ENCODE results near the gene PIK3R3.

GRCh38 chr1:46034601-46035516 is 97.6 kb downstream of the PIK3R3 start:
- TF ChIP-seq SIN3A (IDR thresholded peaks at IDR 0.05; ENCODE audit: borderline replicate concordance, insufficient read depth, low read depth, low read length) (no peak), CTCF (IDR thresholded peaks at IDR 0.05) (no peak), POLR2AphosphoS5 (IDR thresholded peaks at IDR 0.05; ENCODE audit: low read depth, low read length) (no peak), TCF7L2 (IDR thresholded peaks at IDR 0.05; ENCODE audit: low read depth, low read length) (no peak)
- TF ChIP-seq, protein P1, sequence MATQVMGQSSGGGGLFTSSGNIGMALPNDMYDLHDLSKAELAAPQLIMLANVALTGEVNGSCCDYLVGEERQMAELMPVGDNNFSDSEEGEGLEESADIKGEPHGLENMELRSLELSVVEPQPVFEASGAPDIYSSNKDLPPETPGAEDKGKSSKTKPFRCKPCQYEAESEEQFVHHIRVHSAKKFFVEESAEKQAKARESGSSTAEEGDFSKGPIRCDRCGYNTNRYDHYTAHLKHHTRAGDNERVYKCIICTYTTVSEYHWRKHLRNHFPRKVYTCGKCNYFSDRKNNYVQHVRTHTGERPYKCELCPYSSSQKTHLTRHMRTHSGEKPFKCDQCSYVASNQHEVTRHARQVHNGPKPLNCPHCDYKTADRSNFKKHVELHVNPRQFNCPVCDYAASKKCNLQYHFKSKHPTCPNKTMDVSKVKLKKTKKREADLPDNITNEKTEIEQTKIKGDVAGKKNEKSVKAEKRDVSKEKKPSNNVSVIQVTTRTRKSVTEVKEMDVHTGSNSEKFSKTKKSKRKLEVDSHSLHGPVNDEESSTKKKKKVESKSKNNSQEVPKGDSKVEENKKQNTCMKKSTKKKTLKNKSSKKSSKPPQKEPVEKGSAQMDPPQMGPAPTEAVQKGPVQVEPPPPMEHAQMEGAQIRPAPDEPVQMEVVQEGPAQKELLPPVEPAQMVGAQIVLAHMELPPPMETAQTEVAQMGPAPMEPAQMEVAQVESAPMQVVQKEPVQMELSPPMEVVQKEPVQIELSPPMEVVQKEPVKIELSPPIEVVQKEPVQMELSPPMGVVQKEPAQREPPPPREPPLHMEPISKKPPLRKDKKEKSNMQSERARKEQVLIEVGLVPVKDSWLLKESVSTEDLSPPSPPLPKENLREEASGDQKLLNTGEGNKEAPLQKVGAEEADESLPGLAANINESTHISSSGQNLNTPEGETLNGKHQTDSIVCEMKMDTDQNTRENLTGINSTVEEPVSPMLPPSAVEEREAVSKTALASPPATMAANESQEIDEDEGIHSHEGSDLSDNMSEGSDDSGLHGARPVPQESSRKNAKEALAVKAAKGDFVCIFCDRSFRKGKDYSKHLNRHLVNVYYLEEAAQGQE (IDR thresholded peaks at IDR 0.05; ENCODE audit: insufficient read depth in 1 of 2, low read depth in 2 of 2, low read length in 1 of 2), result no peak

All from Panc1 (cell line).